Muscle of leg (tissue), 16 donors: ENCODE results near the gene ANKRD52. TPM values are rescaled to one million over a fixed set of nuclear protein-coding genes. Genes with fewer than 3 reads are reported as not detected.

ENCODE experiments used
- DNase-seq: peaks from one replicate; pipeline ENCODE4 v3.0.0; 2013
- H3K27ac ChIP-seq: one replicate; pipeline ENCODE4 v1.5.1; 2013; ENCODE audit warnings: mild to moderate bottlenecking, low read length, control low read depth
- H3K27me3 ChIP-seq: one replicate; pipeline ENCODE4 v1.6.1; 2013; ENCODE audit warnings: low read length; ENCODE audit not compliant: control insufficient read depth, insufficient read depth
- H3K36me3 ChIP-seq: one replicate; pipeline ENCODE4 v1.6.1; 2013; ENCODE audit warnings: low read length; ENCODE audit not compliant: control insufficient read depth, insufficient read depth
- H3K4me1 ChIP-seq: one replicate; pipeline ENCODE4 v1.6.1; 2013; ENCODE audit warnings: low read length; ENCODE audit not compliant: control insufficient read depth, insufficient read depth
- H3K4me3 ChIP-seq: one replicate; pipeline ENCODE4 v1.5.1; 2013; ENCODE audit warnings: low read length, control low read depth
- H3K9me3 ChIP-seq: replicated peaks from 2 replicates; pipeline ENCODE4 v1.6.1; 2013; ENCODE audit warnings: low read depth, low read length; ENCODE audit not compliant: control insufficient read depth
- WGBS: methylation state at CpG from one replicate; pipeline ENCODE4 v1.1.5; 2013; ENCODE audit warnings: missing lambda C conversion rate; ENCODE audit not compliant: insufficient coverage; 5-methylcytosine and 5-hydroxymethylcytosine counted together
- long read RNA-seq, 11 donors: transcript quantifications; one replicate each; lab custom pipeline, GENCODE V29; 2026
- polyA plus RNA-seq, 8 donors: library from polyadenylated mRNA; unstranded; fragments of 120-200 nt; gene quantifications; one replicate each; pipeline versions ENCODE4 v1.2.1 to v1.2.3, GENCODE V29; 2013; ENCODE audit warnings: inconsistent platforms in 1 of 8, low replicate concordance in 1 of 8; ENCODE audit not compliant: insufficient read length in 8 of 8, insufficient read depth in 1 of 8
- total RNA-seq: library from RNA; stranded (reverse); fragments of 120-200 nt; gene quantifications from one replicate; pipeline ENCODE4 v1.2.4, GENCODE V29; 2013

ANKRD52 gene
- total RNA-seq (8.6 TPM), polyA plus RNA-seq (10 to 100 TPM; 16.4 to 22.6 (median 18.9) TPM)
- long read RNA-seq, donor 1: 0 reads
- long read RNA-seq, donor 2: 0 reads
- long read RNA-seq, donor 3, full-length matches to known transcripts: 3 of 3 reads
- long read RNA-seq, donor 3, partial matches to known transcripts: 0 of 3 reads
- long read RNA-seq, donor 3, other reads (novel, unspliced or antisense): 0 of 3 reads
- long read RNA-seq, donor 4, full-length matches to known transcripts: 1 of 9 reads
- long read RNA-seq, donor 4, partial matches to known transcripts: 8 of 9 reads
- long read RNA-seq, donor 4, other reads (novel, unspliced or antisense): 0 of 9 reads
- long read RNA-seq, donor 5, full-length matches to known transcripts: 2 of 7 reads
- long read RNA-seq, donor 5, partial matches to known transcripts: 5 of 7 reads
- long read RNA-seq, donor 5, other reads (novel, unspliced or antisense): 0 of 7 reads
- long read RNA-seq, donor 6, full-length matches to known transcripts: 4 of 4 reads
- long read RNA-seq, donor 6, partial matches to known transcripts: 0 of 4 reads
- long read RNA-seq, donor 6, other reads (novel, unspliced or antisense): 0 of 4 reads
- long read RNA-seq, donor 7, full-length matches to known transcripts: 2 of 2 reads
- long read RNA-seq, donor 7, partial matches to known transcripts: 0 of 2 reads
- long read RNA-seq, donor 7, other reads (novel, unspliced or antisense): 0 of 2 reads
- long read RNA-seq, donor 8: 0 reads
- long read RNA-seq, donor 9: 0 reads
- long read RNA-seq, donor 10: 0 reads
- long read RNA-seq, donor 11: 0 reads

- peak within 1 kb of the TSS; percentile 80 for H3K4me3 ChIP-seq
- peaks cover 38% of the 10 kb centered on the region for H3K36me3 ChIP-seq
- WGBS: under 1% methylated on average over 70 of the region's 78 CpGs
- peaks cover 32% of the 10 kb centered on the region for H3K4me1 ChIP-seq
- peak; percentile 92 for DNase-seq
- H3K27ac ChIP-seq: peak within 1 kb of the TSS; percentile 91
- H3K9me3 ChIP-seq: no peaks in the 10 kb centered on the region
- H3K27me3 ChIP-seq: no peaks in the 10 kb centered on the region
Measured at GRCh38 chr12:56258068-56258819, at the start of gene ANKRD52. TSS of gene ANKRD52 (minus strand) at chr12:56258384. CDS start at chr12:56258269, 115 bp downstream.

GRCh38 chr12:56307221-56307965, 49.2 kb upstream of the ANKRD52 start:
- DNase-seq: no peak
- Histone ChIP-seq H3K4me3 (no peak overlapping the region), H3K27ac (no peak overlapping the region), H3K36me3 (peaks cover 54% of the 10 kb centered on the region), H3K9me3 (no peaks in the 10 kb centered on the region), H3K27me3 (no peaks in the 10 kb centered on the region), H3K4me1 (no peaks in the 10 kb centered on the region)
- 88% methylated on average over 3 of the region's 7 CpGs for WGBS

GRCh38 chr12:56304872-56305590, 46.8 kb upstream of the ANKRD52 start:
- Histone ChIP-seq H3K36me3 (peaks cover 40% of the 10 kb centered on the region), H3K4me1 (peaks cover 12% of the 10 kb centered on the region), H3K27ac (no peak overlapping the region), H3K4me3 (no peak overlapping the region), H3K27me3 (no peaks in the 10 kb centered on the region), H3K9me3 (no peaks in the 10 kb centered on the region)
- no peak for DNase-seq
- WGBS: no CpG with 5 or more reads among the region's 8 CpGs

GRCh38 chr12:56304276-56304675, 46.1 kb upstream of the ANKRD52 start:
- Histone ChIP-seq H3K27ac (no peak overlapping the region), H3K4me3 (no peak overlapping the region), H3K36me3 (peaks cover 35% of the 10 kb centered on the region), H3K4me1 (peaks cover 13% of the 10 kb centered on the region), H3K27me3 (no peaks in the 10 kb centered on the region), H3K9me3 (no peaks in the 10 kb centered on the region)
- WGBS: no CpG with 5 or more reads among the region's 3 CpGs
- no peak for DNase-seq

GRCh38 chr12:56300644-56301464, 42.7 kb upstream of the ANKRD52 start:
- H3K4me3 ChIP-seq: peak overlapping the region; percentile 77
- peak overlapping the region; percentile 98 for H3K27ac ChIP-seq
- no peaks in the 10 kb centered on the region for H3K9me3 ChIP-seq
- 40% methylated on average over 16 of the region's 21 CpGs for WGBS
- H3K27me3 ChIP-seq: no peaks in the 10 kb centered on the region
- peaks cover 23% of the 10 kb centered on the region for H3K4me1 ChIP-seq
- peak; percentile 22 for DNase-seq
- H3K36me3 ChIP-seq: peaks cover 36% of the 10 kb centered on the region

GRCh38 chr12:56299853-56300643, 41.9 kb upstream of the ANKRD52 start, which contains the start of gene CS:
TSS of gene CS (minus strand) at chr12:56300330. CDS start at chr12:56300201, 129 bp downstream.
- Histone ChIP-seq H3K27me3 (no peaks in the 10 kb centered on the region), H3K27ac (peak within 1 kb of the TSS; percentile 98), H3K36me3 (peaks cover 36% of the 10 kb centered on the region), H3K4me3 (peak within 1 kb of the TSS; percentile 77), H3K9me3 (no peaks in the 10 kb centered on the region), H3K4me1 (peaks cover 23% of the 10 kb centered on the region)
- DNase-seq: peak; percentile 99
- under 1% methylated on average over 56 of the region's 63 CpGs for WGBS

- 2% methylated on average over 9 of the region's 10 CpGs for WGBS
Measured at GRCh38 chr12:56299308-56299852, 41.2 kb upstream of the ANKRD52 start.

GRCh38 chr12:56298828-56299227, 40.6 kb upstream of the ANKRD52 start:
- Histone ChIP-seq H3K36me3 (peaks cover 33% of the 10 kb centered on the region), H3K27ac (peak overlapping the region; percentile 98), H3K4me1 (peaks cover 23% of the 10 kb centered on the region), H3K9me3 (no peaks in the 10 kb centered on the region), H3K27me3 (no peaks in the 10 kb centered on the region), H3K4me3 (peak overlapping the region; percentile 77)
- WGBS: no CpG with 5 or more reads among the region's 5 CpGs
- no peak for DNase-seq

More at GRCh38 chr12:56299308-56299852, 41.2 kb upstream of the ANKRD52 start:
- peak overlapping the region; percentile 98 for H3K27ac ChIP-seq
- peaks cover 38% of the 10 kb centered on the region for H3K36me3 ChIP-seq
- H3K4me3 ChIP-seq: peak overlapping the region; percentile 77
- H3K9me3 ChIP-seq: no peaks in the 10 kb centered on the region
- DNase-seq: no peak
- H3K27me3 ChIP-seq: no peaks in the 10 kb centered on the region
- H3K4me1 ChIP-seq: peaks cover 23% of the 10 kb centered on the region
